PC-3 (cell line): ENCODE data around the gene REEP3. TPM values are rescaled to one million over a fixed set of nuclear protein-coding genes. Genes with fewer than 3 reads are reported as not detected.

ENCODE experiments used
- ATAC-seq: fragments of 200-7000 bp; cut with Tn5 transposase; 2 replicates; pipeline ENCODE4 v1.9.1; 2020; ENCODE audit warnings: mild to moderate bottlenecking, moderate library complexity
- BruUV-seq: library from RNA; stranded (reverse); fragments of 400-500 nt; replicated peaks from 2 replicates; lab custom pipeline; 2021; lab: Mats Ljungman, UMichigan
- CTCF ChIA-PET: fragments of 300-600 bp; sonication (Branson Sonifier 250); formaldehyde crosslinking; loops from one replicate; lab custom pipeline; 2022; ENCODE audit warnings: antibody characterized with exemption; lab: Charles Lee
- POLR2A ChIA-PET: fragments of 300-600 bp; sonication (Branson Sonifier 250); formaldehyde crosslinking; loops from one replicate; lab custom pipeline; 2022; ENCODE audit warnings: antibody characterized with exemption; ENCODE audit not compliant: unreplicated experiment; lab: Charles Lee
- DNase-seq: peaks from one replicate; pipeline ENCODE4 v3.0.0-alpha.2; 2015
- H2AFZ ChIP-seq: fragments of 300-600 bp; sonication (generic); 2 replicates; pipeline ENCODE4 v1.6.0; 2016; ENCODE audit warnings: antibody characterized with exemption, low read length
- H3F3A ChIP-seq: fragments of 300-600 bp; sonication (generic); one replicate; pipeline ENCODE4 v1.6.0; 2017; ENCODE audit warnings: antibody characterized with exemption, low read length, control low read depth, mild to moderate bottlenecking; ENCODE audit not compliant: unreplicated experiment
- H3K27ac ChIP-seq: fragments of 300-600 bp; sonication (generic); 2 replicates; pipeline ENCODE4 v1.5.1; 2016; ENCODE audit warnings: mild to moderate bottlenecking, low read length
- H3K27me3 ChIP-seq: fragments of 300-600 bp; sonication (generic); 2 replicates; pipeline ENCODE4 v1.6.1; 2016; ENCODE audit warnings: low read length, mixed read lengths
- H3K36me3 ChIP-seq: fragments of 300-600 bp; sonication (generic); 2 replicates; pipeline ENCODE4 v1.6.1; 2016; ENCODE audit warnings: low read depth, mixed run types, low read length, mixed read lengths
- H3K4me1 ChIP-seq: fragments of 300-600 bp; sonication (generic); 2 replicates; pipeline ENCODE4 v1.5.1; 2016; ENCODE audit warnings: low read length; ENCODE audit not compliant: insufficient read depth
- H3K4me2 ChIP-seq: fragments of 300-600 bp; sonication (generic); 2 replicates; pipeline ENCODE4 v1.6.0; 2016; ENCODE audit warnings: low read length
- H3K4me3 ChIP-seq: fragments of 300-600 bp; sonication (generic); 2 replicates; pipeline ENCODE4 v1.5.1; 2016; ENCODE audit warnings: mild to moderate bottlenecking, low read length, mixed read lengths
- H3K79me2 ChIP-seq: fragments of 300-600 bp; sonication (generic); 2 replicates; pipeline ENCODE4 v1.6.1; 2017; ENCODE audit warnings: low read length, mixed read lengths
- H3K9ac ChIP-seq: fragments of 300-600 bp; sonication (generic); 2 replicates; pipeline ENCODE4 v1.6.0; 2016; ENCODE audit warnings: mild to moderate bottlenecking, low read length
- H3K9me2 ChIP-seq: fragments of 300-600 bp; sonication (generic); replicated peaks from 2 replicates; pipeline ENCODE4 v1.6.1; 2016; ENCODE audit warnings: mixed run types, low read length, mixed read lengths
- H3K9me3 ChIP-seq: fragments of 300-600 bp; sonication (generic); 2 replicates; pipeline ENCODE4 v1.6.1; 2016; ENCODE audit warnings: low read length, mixed read lengths
- H4K20me1 ChIP-seq: fragments of 300-600 bp; sonication (generic); 2 replicates; pipeline ENCODE4 v1.6.1; 2016; ENCODE audit warnings: low read length, mixed read lengths
- CTCF ChIP-seq: fragments of 300-600 bp; sonication (generic); conservative IDR thresholded peaks from 2 replicates; pipeline ENCODE4 v1.5.1; 2017; ENCODE audit warnings: antibody characterized with exemption, low read depth, mild to moderate bottlenecking, low read length
- EZH2 ChIP-seq: fragments of 300-600 bp; sonication (generic); IDR thresholded peaks from one replicate; pipeline ENCODE4 v1.6.1; 2017; ENCODE audit warnings: antibody characterized with exemption, mild to moderate bottlenecking, low read length; ENCODE audit not compliant: unreplicated experiment
- EZH2phosphoT487 ChIP-seq: fragments of 300-600 bp; sonication (generic); IDR thresholded peaks from 2 replicates; pipeline ENCODE4 v1.6.1; 2018; ENCODE audit warnings: mild to moderate bottlenecking, antibody characterized with exemption, low read length, borderline replicate concordance
- intact Hi-C: fragments of 100-400 bp; cut with micrococcal nuclease; formaldehyde crosslinking; loops from 2 replicates; pipeline ENCODE4 v1.9.0; 2023
- total RNA-seq: library from RNA; depleted of rRNA; stranded (reverse); fragments of >200 nt; gene quantifications from 2 replicates; pipeline ENCODE4 v1.2.3, GENCODE V29; 2014

Gene REEP3
- total RNA-seq, 1 experiment from 2014 or later, result 75.2 TPM

- DNase-seq (no peak), ATAC-seq (no peak)
- 0 out of 2 replicates have a peak, but pooled peaks cover 3% of the 10 kb centered on the region for H4K20me1 ChIP-seq
- TF ChIP-seq EZH2phosphoT487 (no peak), EZH2 (no peak), CTCF (no peak)
- H3K27me3 ChIP-seq, result no peaks in the 10 kb centered on the region
- peaks cover 12% of the 10 kb centered on the region for H3K4me1 ChIP-seq
- H3K79me2 ChIP-seq, result peaks cover 26% of the 10 kb centered on the region; the same call in 1 of the 2 replicates
- no peaks in the 10 kb centered on the region for H3K9me3 ChIP-seq
- H3F3A ChIP-seq, result no peaks in the 10 kb centered on the region
- H3K9ac ChIP-seq, result no peak overlapping the region
- BruUV-seq, result no TSS peak
- H3K4me3 ChIP-seq, result no peak overlapping the region
- ChIA-PET POLR2A (no interaction called here), CTCF (no interaction called here)
- no peak overlapping the region for H3K4me2 ChIP-seq
- H3K36me3 ChIP-seq, result no peaks in the 10 kb centered on the region
- no peaks in the 10 kb centered on the region for H3K9me2 ChIP-seq
- no peak overlapping the region for H3K27ac ChIP-seq
- H2AFZ ChIP-seq, result no peak overlapping the region
- intact Hi-C loops, result no loop called here
Observed at GRCh38 chr10:63583397-63583796, 62.2 kb downstream of the REEP3 start.

- ATAC-seq, result no peak
- POLR2A ChIA-PET, result interaction anchor here (0.9 kb wide), 1 partner anchor 417 kb away, joined by 11 read pairs; no protein-coding TSS in a partner anchor
- Histone ChIP-seq H3K9me2 (no peaks in the 10 kb centered on the region), H4K20me1 (peaks cover 8% of the 10 kb centered on the region; the same call in 1 of the 2 replicates), H3K4me2 (no peak overlapping the region), H3K36me3 (no peaks in the 10 kb centered on the region), H3K27me3 (no peaks in the 10 kb centered on the region), H3K79me2 (peaks cover 29% of the 10 kb centered on the region), H2AFZ (no peak overlapping the region), H3K9me3 (no peaks in the 10 kb centered on the region), H3K27ac (no peak overlapping the region), H3K4me3 (no peak overlapping the region), H3K4me1 (peaks cover 19% of the 10 kb centered on the region), H3F3A (no peaks in the 10 kb centered on the region), H3K9ac (no peak overlapping the region)
- CTCF ChIA-PET, result no interaction called here
- no peak for DNase-seq
- intact Hi-C loops, result no loop called here
- BruUV-seq, result no TSS peak
- TF ChIP-seq CTCF (no peak), EZH2 (no peak), EZH2phosphoT487 (no peak)
Observed at GRCh38 chr10:63583909-63584724, 62.9 kb downstream of the REEP3 start.

GRCh38 chr10:63584725-63585035 is 63.5 kb downstream of the REEP3 start:
- CTCF ChIA-PET, result no interaction called here
- H3K79me2 ChIP-seq, result peaks cover 35% of the 10 kb centered on the region
- intact Hi-C loops, result loop anchor here (5.0 kb wide), 5 partner anchors 47 to 417 kb away; partner anchors contain the start of gene REEP3

More at GRCh38 chr10:63584725-63585035, 63.5 kb downstream of the REEP3 start:
- H3K4me2 ChIP-seq, result no peak overlapping the region
- no peak overlapping the region for H2AFZ ChIP-seq
- DNase-seq, result no peak
- H3K9me3 ChIP-seq, result no peaks in the 10 kb centered on the region
- no peaks in the 10 kb centered on the region for H3K36me3 ChIP-seq
- BruUV-seq, result no TSS peak
- peaks cover 24% of the 10 kb centered on the region for H3K4me1 ChIP-seq
- H3K9ac ChIP-seq, result no peak overlapping the region
- ATAC-seq, result no peak
- H3K9me2 ChIP-seq, result no peaks in the 10 kb centered on the region
- H4K20me1 ChIP-seq, result peaks cover 12% of the 10 kb centered on the region; the same call in 1 of the 2 replicates
- POLR2A ChIA-PET, result interaction anchor here (0.9 kb wide), 1 partner anchor 418 kb away, joined by 11 read pairs; no protein-coding TSS in a partner anchor
- no peaks in the 10 kb centered on the region for H3F3A ChIP-seq
- H3K27me3 ChIP-seq, result no peaks in the 10 kb centered on the region
- H3K27ac ChIP-seq, result no peak overlapping the region
- TF ChIP-seq EZH2 (no peak), CTCF (no peak), EZH2phosphoT487 (no peak)
- H3K4me3 ChIP-seq, result no peak overlapping the region
